Bone marrow (tissue), 2 donors: ENCODE results near the gene CNP.
"Not testable (repeated sequence)": the region's sequence is repeated elsewhere in the genome, so short reads cannot be mapped to it uniquely, and the experiment has no call there.

ENCODE experiments used
- DNase-seq, 2 donors: peaks; one replicate each; lab custom pipeline; 2025; lab: John Stamatoyannopoulos, UW

The CNP gene

DNA sequence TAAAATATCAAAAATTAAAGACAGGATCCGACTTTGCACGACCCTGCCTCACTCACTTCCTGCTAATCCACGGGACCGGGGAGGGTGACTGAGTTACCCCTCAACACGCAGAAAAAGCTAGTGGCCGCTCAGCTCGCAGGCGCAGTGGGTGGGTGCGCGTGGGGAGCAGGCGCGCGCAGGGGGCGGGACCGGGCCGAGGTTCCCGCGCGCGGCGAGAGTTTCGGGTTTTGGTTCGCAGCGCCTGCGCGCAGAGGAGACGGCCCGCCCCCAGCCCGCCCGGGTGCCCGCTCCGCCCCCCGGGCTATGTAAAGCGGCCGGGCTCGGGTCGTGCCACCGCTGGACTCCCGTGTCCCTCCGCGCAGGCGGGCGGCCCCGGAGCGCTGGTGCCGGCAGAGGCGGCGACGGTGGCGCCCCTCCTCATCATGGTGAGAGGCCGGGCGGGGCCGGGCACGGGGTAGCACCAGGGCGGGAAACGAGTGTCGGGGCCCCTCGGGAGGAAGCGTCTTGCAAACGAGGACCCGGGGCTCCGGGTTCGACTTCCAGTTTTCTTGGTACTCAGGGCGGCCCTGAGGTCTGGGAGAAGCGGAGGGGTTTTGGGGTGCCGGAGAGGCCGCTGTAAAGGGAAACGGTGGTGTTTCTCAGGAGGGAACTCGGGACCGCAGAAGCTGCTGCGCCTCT lies at the start of gene CNP:
CNP (plus strand) TSS at position 333 of the 678 bp plus-strand sequence; CDS start at position 423, 90 bp downstream.
- DNase-seq, result peak; percentile 68 to 79

DNA sequence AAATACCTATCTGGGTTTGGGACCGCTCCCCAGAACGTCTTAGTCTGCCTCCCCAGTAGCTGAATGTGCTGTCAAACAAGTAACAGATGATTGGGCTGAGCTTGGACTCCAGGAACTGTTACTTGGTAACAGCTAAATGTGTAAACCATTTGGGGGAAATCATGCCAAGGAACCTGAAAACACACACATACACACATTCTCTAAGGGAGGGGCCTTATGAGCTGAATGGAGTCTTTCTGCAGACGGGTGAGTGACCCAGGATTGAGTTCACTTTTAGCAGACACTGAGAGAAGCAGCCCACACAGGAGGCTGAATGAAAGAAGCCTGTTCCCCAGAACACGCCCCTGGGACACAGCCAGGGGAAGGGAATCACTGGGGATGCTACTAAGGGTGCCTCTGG lies 49.4 kb upstream of the CNP start:
- DNase-seq, result no peak

DNA sequence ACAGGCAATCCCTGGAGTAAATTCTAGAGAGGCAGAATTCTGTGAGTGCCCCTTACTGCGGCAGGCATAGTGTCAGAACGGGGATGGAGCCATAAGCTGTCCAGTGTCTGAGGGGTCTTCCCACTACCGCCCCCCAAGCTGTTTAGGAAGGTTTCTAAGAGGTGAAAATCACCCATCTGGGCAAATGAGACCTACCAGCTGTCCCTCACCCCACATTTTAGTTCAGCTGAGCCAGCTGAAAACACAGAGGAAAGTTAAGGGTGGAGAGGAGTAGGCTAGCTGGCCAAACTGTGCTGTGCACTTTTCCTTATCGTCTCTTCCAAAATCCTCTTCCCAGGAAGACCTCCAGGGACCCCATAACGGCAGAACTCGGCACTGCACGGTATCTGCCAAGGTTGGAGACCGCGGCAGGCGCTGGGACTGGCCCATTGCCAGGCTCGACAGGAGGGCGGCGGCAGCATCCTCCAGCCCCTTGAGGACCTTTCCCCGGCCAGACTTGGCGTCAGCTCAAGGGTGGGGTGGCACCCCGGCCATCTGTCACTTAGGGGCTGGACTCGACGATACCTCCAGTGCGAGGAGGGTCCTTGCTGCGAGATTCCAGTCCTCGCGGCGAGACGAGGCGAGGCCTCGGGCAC lies 48.8 kb upstream of the CNP start:
- no peak for DNase-seq

- peak; percentile 84 to 90 for DNase-seq
These were observed 48.1 kb upstream of the CNP start, which contains the start of gene ACLY for GRCh38 chr17:41918314-41919164. Gene ACLY (minus strand): TSS chr17:41918951. CDS start chr17:41913873, 5,078 bp downstream.

DNA sequence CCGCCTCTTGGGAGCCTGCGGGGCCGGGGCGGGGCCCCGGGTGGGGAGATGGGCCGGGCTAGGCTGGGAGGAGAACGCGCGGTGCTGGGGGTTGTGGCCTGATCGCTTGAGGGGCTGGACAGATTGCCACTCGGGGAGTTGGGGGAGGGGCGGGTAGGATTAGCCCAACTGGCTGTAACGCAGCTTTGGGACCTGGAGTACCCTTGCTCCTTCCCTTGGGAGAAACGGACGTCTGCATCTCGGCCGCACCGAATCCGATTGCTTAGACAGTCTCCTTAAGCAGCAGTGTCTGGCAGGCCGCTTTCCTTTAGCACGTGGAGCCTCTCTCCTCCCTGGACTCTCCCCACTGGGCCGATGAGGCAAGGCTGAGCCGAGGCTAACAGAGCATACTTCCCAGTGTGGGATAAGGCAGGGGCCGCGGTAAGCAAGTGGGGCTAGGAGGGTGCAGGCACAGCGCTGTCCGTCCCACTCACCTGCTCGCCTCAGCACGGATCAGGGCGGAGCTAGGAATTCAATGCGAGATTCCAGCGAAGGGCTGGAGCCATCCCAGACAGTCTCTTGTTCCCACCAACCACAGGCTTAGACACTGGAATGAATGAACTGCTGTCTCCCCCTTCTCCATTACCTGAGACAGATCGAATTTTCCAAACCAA lies 47.3 kb upstream of the CNP start:
- DNase-seq, result no peak

GRCh38 chr17:41919840-41920579 lies 46.6 kb upstream of the CNP start:
- no peak for DNase-seq

- DNase-seq, result no peak
These were observed 46.0 kb upstream of the CNP start for GRCh38 chr17:41920580-41920955.

DNA sequence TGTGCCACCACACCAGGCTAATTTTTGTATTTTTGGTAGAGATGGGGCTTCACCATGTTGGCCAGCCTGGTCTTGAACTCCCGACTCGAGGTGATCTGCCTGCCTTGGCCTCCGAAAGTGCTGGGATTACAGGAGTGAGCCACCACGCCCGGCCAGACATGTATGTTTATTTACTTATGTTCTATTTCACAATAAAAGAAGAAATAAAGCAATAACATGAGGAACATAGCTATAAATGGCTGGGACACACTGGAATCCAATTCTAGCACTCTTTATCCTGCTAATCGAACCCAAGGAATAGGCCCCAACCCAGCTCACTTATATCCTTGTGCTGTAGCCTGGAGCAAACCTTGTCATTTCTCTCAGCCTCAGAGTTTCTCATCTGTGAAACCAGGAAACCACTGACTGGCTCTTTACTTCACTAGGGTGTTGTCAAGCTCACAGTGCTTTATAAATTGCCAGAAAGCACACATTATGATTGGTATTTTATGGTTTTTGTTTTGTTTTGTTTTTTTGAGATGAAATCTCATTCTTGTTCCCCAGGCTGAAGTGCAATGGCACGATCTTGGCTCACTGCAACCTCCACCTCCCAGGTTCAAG lies 40.5 kb upstream of the CNP start:
- no peak for DNase-seq

DNA sequence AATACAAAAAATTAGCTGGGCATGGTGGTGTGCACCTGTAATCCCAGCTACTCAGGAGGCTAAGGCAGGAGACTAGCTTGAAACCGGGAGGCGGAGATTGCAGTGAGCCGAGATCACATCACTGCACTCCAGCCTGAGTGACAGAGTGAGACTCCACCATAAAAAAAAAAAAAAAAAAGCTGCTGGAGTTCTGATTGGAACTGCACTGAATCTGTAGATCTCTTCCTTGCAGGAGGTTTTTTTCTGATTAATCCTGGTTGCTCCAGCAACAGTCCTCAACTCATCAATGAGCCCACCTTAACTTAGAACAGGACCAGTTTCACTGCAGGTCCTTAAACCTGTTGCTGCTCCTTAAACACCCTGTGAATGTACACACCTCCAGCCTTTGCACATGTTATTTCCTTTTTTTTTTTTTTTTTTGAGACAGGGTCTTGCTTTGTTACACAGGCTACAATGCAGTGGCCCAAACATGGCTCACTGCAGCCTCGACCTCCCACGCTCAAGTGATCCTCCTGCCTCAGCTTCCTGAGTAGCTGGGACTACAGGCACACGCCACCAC lies 37.8 kb upstream of the CNP start:
- no peak for DNase-seq

GRCh38 chr17:41930009-41930832 lies 36.4 kb upstream of the CNP start, which contains the start of gene ODAD4:
Gene ODAD4 (plus strand): TSS chr17:41930617. CDS start chr17:41930724, 107 bp downstream.
- peak; percentile 84 to 98 for DNase-seq

- not testable (repeated sequence) for DNase-seq
These were observed 35.8 kb upstream of the CNP start for GRCh38 chr17:41930833-41931156.

GRCh38 chr17:41931715-41932114 lies 34.9 kb upstream of the CNP start:
- not testable (repeated sequence) for DNase-seq

GRCh38 chr17:41932816-41933389 lies 33.7 kb upstream of the CNP start:
- peak; percentile 5 to 76 for DNase-seq

GRCh38 chr17:41935641-41936040 lies 31.0 kb upstream of the CNP start:
- DNase-seq, result no peak

- DNase-seq, result no peak
These were observed 28.3 kb upstream of the CNP start for GRCh38 chr17:41937970-41938954.

DNA sequence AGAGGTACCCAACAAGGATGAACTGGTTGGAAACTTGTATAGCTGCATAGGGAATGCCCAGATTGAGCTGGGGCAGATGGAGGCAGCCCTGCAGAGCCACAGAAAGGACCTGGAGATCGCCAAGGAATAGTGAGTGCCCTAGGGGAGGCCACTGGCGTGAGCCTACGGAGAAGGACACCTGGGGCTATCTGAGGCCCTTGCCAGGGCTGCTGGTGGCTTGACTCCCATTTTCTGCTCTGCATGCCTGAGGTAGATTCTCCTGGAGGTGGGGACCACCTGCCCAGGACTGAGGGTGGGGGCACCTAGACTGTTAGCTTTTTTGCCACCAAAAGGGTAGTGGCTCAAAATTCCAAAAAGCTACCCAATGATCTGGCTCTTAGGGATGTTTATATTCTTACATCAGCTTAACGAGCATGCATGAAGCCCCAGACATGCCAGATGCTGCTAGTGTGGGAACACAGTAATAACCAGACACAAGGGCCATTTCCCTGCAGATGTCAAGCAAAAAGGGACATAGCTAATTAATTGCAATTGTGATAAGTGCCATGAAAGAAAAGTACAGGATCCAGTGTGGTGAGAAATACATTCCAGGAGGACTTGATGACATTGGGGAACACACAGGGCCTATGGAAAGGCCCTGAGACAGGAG lies 27.4 kb upstream of the CNP start:
- DNase-seq, result no peak

GRCh38 chr17:41939693-41940090 lies 26.9 kb upstream of the CNP start:
- DNase-seq, result no peak

GRCh38 chr17:41941168-41941567 lies 25.4 kb upstream of the CNP start:
- no peak for DNase-seq
